ENCODE data around the gene ELK3.

- no peak for TF ChIP-seq POLR2A (IDR thresholded peaks at IDR 0.05)
- TF ChIP-seq CTCF (IDR thresholded peaks at IDR 0.05), result no peak
- no peak for TF ChIP-seq EP300 (IDR thresholded peaks at IDR 0.05)
- TF ChIP-seq POLR2AphosphoS5 (IDR thresholded peaks at IDR 0.05), result no peak
Observed at GRCh38 chr12:96294831-96295230, 100.7 kb downstream of the ELK3 start.
